ENCODE results near the gene CEP68. TPM values are rescaled to one million over a fixed set of nuclear protein-coding genes. Genes with fewer than 3 reads are reported as not detected.

CEP68 gene
- total and polyA plus RNA-seq, 8 donors = 4.8 to 39.7 (median 16.7) TPM

DNA sequence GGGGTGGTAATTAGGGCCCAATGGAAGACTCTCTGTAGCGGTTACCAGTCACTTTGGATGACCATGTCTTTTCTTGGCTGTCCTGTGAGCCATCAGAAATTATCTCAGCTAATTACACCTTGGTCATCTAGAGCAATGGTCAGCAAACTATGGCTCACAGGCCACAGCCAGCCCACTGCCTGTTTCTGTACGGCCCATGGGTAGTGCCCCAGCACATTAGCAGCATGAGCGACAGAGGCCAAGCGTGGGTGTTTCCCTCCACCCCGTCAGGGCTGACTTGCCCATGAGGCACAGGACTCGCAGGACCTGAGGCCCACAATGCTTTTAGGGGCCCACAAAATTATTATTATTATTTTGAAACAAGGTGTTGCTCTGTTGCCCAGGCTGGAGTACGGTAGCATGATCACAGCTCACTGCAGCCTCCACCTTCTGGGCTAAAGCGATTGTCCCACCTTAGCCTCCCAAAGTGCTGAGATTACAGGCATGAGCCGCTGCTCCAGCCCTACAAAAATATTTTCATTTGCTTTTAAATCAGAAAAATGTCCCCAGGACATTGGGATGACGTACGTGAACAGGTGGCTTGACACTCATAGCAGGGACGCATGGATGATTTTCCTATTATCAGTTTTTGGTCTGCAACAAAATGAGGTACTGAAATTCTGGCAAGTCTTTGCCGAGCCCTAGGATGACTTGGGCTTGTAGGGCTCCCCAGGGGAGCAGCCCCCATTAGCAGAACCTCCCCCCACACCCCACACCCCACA lies 29.3 kb upstream of the CEP68 start:
- Histone ChIP-seq H3K4me3 (no peak overlapping the region), H3K27ac (no peak overlapping the region), H3K27me3 (no peaks in the 10 kb centered on the region), H3K9me3 (no peaks in the 10 kb centered on the region), H3K4me1 (peaks cover 0 to 14% (median 11%) of the 10 kb centered on the region in 4 donors), H3K36me3 (peaks cover 0 to 17% (median 16%) of the 10 kb centered on the region in 4 donors)
- no peak for TF ChIP-seq POLR2AphosphoS5 (IDR thresholded peaks at IDR 0.05)
- TF ChIP-seq CTCF (IDR thresholded peaks at IDR 0.05) = no peak
- no peak for TF ChIP-seq POLR2A (IDR thresholded peaks at IDR 0.05)
- TF ChIP-seq EP300 (IDR thresholded peaks at IDR 0.05) = no peak
- 91 to 95% (median 94%) methylated on average over 13 of the region's 13 CpGs for WGBS, 5 donors
- intact Hi-C loops (cut with DNase I; ENCODE audit: low total_unique reads) = no loop called here
- DNase-seq = no peak

DNA sequence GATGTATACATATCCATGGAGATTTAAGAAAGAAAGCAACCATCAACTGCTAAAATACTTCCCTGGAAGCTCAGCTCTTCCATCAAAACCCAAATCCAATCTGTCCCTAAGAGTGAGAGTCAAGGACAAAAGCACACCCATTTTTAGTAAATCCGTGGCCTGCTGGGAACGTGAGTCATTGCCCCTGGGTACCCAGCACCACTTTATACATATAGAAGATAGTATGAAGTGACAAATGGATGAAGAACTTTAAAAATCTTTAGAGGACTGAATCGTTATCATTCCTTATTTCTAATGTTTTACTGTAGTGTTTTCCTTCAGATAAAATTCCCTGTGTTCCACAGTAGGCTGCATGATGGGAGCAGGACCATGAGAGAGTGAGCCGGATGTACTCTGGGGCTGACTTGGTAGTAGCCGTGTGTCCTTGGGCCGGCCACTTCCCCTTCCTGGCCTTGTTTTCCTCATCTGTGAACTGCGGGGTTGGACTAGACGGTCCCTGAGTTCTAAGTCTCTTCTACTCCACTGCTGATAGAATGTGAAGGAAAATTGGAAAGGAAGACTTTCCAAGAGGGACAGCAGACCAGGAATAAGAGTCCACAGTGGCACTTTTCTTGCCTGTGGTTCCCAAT lies 28.5 kb upstream of the CEP68 start:
- Histone ChIP-seq H3K36me3 (peaks cover 0 to 10% (median 8%) of the 10 kb centered on the region in 4 donors), H3K27me3 (no peaks in the 10 kb centered on the region), H3K4me3 (no peak overlapping the region), H3K27ac (no peak overlapping the region), H3K4me1 (peaks cover 0 to 22% (median 18%) of the 10 kb centered on the region in 4 donors), H3K9me3 (no peaks in the 10 kb centered on the region)
- TF ChIP-seq POLR2AphosphoS5 (IDR thresholded peaks at IDR 0.05) (no peak), CTCF (IDR thresholded peaks at IDR 0.05) (no peak), POLR2A (IDR thresholded peaks at IDR 0.05) (no peak), EP300 (IDR thresholded peaks at IDR 0.05) (no peak)
- 56 to 87% (median 85%) methylated on average over 8 of the region's 8 CpGs for WGBS, 5 donors
- intact Hi-C loops (cut with DNase I; ENCODE audit: low total_unique reads) = no loop called here
- no peak for DNase-seq

GRCh38 chr2:65030476-65031332 lies 25.5 kb upstream of the CEP68 start:
- DNase-seq = no peak
- H3K27ac ChIP-seq = peak overlapping the region in 2 of 5 donors; percentile 46 to 81
- no peaks in the 10 kb centered on the region for H3K9me3 ChIP-seq

More at GRCh38 chr2:65030476-65031332, 25.5 kb upstream of the CEP68 start:
- Histone ChIP-seq H3K4me1 (peaks cover 0 to 21% (median 18%) of the 10 kb centered on the region in 4 donors), H3K36me3 (no peaks in the 10 kb centered on the region), H3K27me3 (no peaks in the 10 kb centered on the region), H3K4me3 (peak overlapping the region in 1 of 4 donors; percentile 18)
- WGBS, 5 donors = 64 to 75% (median 70%) methylated on average over 11 of the region's 11 CpGs
- intact Hi-C loops (cut with DNase I; ENCODE audit: low total_unique reads) = no loop called here
- no peak for TF ChIP-seq POLR2A (IDR thresholded peaks at IDR 0.05)
- TF ChIP-seq POLR2AphosphoS5 (IDR thresholded peaks at IDR 0.05) = no peak
- no peak for TF ChIP-seq EP300 (IDR thresholded peaks at IDR 0.05)
- no peak for TF ChIP-seq CTCF (IDR thresholded peaks at IDR 0.05)
